Fibroblast of lung (primary cell): ENCODE data around the gene NXN. TPM values are rescaled to one million over a fixed set of nuclear protein-coding genes. Genes with fewer than 3 reads are reported as not detected.

Source experiments
- DNase-seq, 2 donors: peaks; one replicate each; pipeline versions ENCODE4 v3.0.0 to v3.0.0-alpha.2; 2010; ENCODE audit warnings: low read depth in 2 of 2
- H2AFZ ChIP-seq: 2 replicates; pipeline ENCODE4 v1.5.1; 2012; ENCODE audit warnings: low read length, control low read depth, inconsistent platforms
- H3K27ac ChIP-seq: 2 replicates; pipeline ENCODE4 v1.5.1; 2011; ENCODE audit warnings: low read length, control low read depth; ENCODE audit not compliant: insufficient read depth
- H3K27me3 ChIP-seq: 2 replicates; pipeline ENCODE4 v1.5.1; 2011; ENCODE audit warnings: mild to moderate bottlenecking, low read length; ENCODE audit not compliant: control insufficient read depth, insufficient read depth
- H3K36me3 ChIP-seq: 2 replicates; pipeline ENCODE4 v1.5.1; 2011; ENCODE audit warnings: low read length; ENCODE audit not compliant: control insufficient read depth, insufficient read depth
- H3K4me1 ChIP-seq: 2 replicates; pipeline ENCODE4 v1.5.1; 2011; ENCODE audit warnings: low read length; ENCODE audit not compliant: control insufficient read depth, insufficient read depth; ENCODE audit errors: extremely low read depth
- H3K4me2 ChIP-seq: 2 replicates; pipeline ENCODE4 v1.5.1; 2011; ENCODE audit warnings: low read length, control low read depth; ENCODE audit not compliant: insufficient read depth; ENCODE audit errors: extremely low read depth
- H3K4me3 ChIP-seq, 4 experiments: fragments of 200-600 bp in 1 of 4; sonication (generic) in 1 of 4; replicated peaks in 1 of 4; 2 replicates each; pipeline ENCODE4 v1.5.1; 2011 to 2016; ENCODE audit warnings: low read length in 4 of 4, low read depth in 3 of 4, mild to moderate bottlenecking in 3 of 4, control low read depth in 2 of 4, inconsistent platforms in 1 of 4, mixed read lengths in 1 of 4; ENCODE audit not compliant: insufficient read depth in 1 of 4; ENCODE audit errors: control extremely low read depth in 1 of 4
- H3K79me2 ChIP-seq: 2 replicates; pipeline ENCODE4 v1.5.1; 2012; ENCODE audit warnings: mild to moderate bottlenecking, low read length, inconsistent platforms; ENCODE audit not compliant: control insufficient read depth, insufficient read depth
- H3K9ac ChIP-seq: 2 replicates; pipeline ENCODE4 v1.5.1; 2011; ENCODE audit warnings: mild to moderate bottlenecking, low read length, control low read depth; ENCODE audit not compliant: insufficient read depth
- H3K9me3 ChIP-seq: 2 replicates; pipeline ENCODE4 v1.5.1; 2012; ENCODE audit warnings: low read depth, low read length; ENCODE audit not compliant: control insufficient read depth, insufficient read depth
- H4K20me1 ChIP-seq: 2 replicates; pipeline ENCODE4 v1.5.1; 2011; ENCODE audit warnings: low read length; ENCODE audit not compliant: control insufficient read depth, insufficient read depth; ENCODE audit errors: extremely low read depth
- EZH2 ChIP-seq: IDR thresholded peaks from 2 replicates; pipeline ENCODE4 v1.5.1; 2012; ENCODE audit warnings: low read length, control low read depth, mild to moderate bottlenecking; ENCODE audit errors: missing control alignments
- polyA plus RNA-seq, 2 donors: library from polyadenylated mRNA; depleted of rRNA in 1 of 2; stranded (reverse) in 1 of 2; unstranded in 1 of 2; fragments of >200 nt; gene quantifications; 2 replicates each; pipeline ENCODE4 v1.2.1, GENCODE V29; 2011 to 2012; ENCODE audit warnings: missing spikeins in 1 of 2
- total RNA-seq: library from RNA; depleted of rRNA; stranded (reverse); fragments of >200 nt; gene quantifications from 2 replicates; pipeline ENCODE4 v1.2.1, GENCODE V29; 2014
- TF ChIP-seq, protein P1 (sequence below), 2 donors: IDR thresholded peaks in 1 of 2; conservative IDR thresholded peaks in 1 of 2; 1 replicate in 1 of 2; 2 replicates in 1 of 2; pipeline ENCODE4 v1.5.1; 2011 to 2012; ENCODE audit warnings: low read length in 2 of 2, control low read depth in 1 of 2, inconsistent platforms in 1 of 2, low read depth in 1 of 2, mild to moderate bottlenecking in 1 of 2

The NXN gene
- total and polyA plus RNA-seq, 2 donors (not counting 1 experiment from before 2014, with no cell fraction given), result 38.5 to 53.8 TPM

DNA sequence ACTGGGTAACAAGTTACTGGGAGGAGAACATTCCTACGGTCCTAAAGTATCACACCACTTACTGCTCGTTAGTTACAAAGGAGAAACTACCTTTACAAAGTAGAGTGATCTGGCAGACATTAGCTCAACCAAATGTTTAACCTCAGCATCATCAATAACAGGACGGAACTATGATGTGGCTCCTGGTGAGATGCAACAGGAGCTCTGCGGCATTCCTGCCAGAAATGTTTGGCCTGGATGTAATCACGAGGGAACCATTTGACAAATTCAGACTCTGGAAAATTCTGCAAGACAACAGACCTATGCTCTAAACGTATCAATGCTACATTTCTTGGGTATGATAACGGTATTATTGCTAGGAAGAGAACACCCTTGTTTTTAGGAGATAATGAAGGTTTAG, 117.0 kb downstream of the NXN start:
- Histone ChIP-seq H3K79me2 (no peaks in the 10 kb centered on the region), H3K27ac (no peak overlapping the region), H3K4me3 (no peak overlapping the region), H4K20me1 (no peaks in the 10 kb centered on the region), H3K27me3 (no peaks in the 10 kb centered on the region), H3K9ac (no peak overlapping the region), H3K4me1 (peaks cover 7% of the 10 kb centered on the region), H3K9me3 (no peaks in the 10 kb centered on the region), H3K4me2 (no peak overlapping the region), H2AFZ (no peak overlapping the region), H3K36me3 (no peaks in the 10 kb centered on the region)
- TF ChIP-seq, protein P1, sequence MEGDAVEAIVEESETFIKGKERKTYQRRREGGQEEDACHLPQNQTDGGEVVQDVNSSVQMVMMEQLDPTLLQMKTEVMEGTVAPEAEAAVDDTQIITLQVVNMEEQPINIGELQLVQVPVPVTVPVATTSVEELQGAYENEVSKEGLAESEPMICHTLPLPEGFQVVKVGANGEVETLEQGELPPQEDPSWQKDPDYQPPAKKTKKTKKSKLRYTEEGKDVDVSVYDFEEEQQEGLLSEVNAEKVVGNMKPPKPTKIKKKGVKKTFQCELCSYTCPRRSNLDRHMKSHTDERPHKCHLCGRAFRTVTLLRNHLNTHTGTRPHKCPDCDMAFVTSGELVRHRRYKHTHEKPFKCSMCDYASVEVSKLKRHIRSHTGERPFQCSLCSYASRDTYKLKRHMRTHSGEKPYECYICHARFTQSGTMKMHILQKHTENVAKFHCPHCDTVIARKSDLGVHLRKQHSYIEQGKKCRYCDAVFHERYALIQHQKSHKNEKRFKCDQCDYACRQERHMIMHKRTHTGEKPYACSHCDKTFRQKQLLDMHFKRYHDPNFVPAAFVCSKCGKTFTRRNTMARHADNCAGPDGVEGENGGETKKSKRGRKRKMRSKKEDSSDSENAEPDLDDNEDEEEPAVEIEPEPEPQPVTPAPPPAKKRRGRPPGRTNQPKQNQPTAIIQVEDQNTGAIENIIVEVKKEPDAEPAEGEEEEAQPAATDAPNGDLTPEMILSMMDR (conservative IDR thresholded peaks at IDR 0.05 in 1 of 2, IDR thresholded peaks at IDR 0.05 in 1 of 2; ENCODE audit: low read depth in 1 of 2, low read length in 2 of 2), result no peak
- no peak for TF ChIP-seq EZH2
- DNase-seq, result no peak

DNA sequence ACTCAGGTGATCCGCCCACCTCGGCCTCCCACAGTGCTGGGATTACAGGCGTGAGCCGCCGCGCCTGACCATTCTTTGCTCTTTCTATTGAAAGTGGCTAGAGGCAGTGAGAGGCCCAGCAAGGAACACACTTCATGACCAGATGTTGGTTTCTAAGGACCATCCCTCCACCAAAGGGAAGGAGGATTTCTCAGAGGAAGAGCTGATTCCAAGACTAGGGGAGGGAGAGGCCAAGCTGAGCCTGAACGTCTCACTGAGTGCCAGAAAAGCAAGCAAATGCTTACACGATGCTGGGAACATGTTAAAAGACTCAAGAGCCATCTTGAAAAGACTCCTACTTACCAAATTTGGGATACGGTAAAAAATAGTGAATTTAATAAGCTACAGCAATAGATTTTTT, 118.2 kb downstream of the NXN start:
- no peaks in the 10 kb centered on the region for H3K36me3 ChIP-seq
- no peaks in the 10 kb centered on the region for H3K27me3 ChIP-seq
- TF ChIP-seq EZH2, result no peak
- TF ChIP-seq, protein P1 (conservative IDR thresholded peaks at IDR 0.05 in 1 of 2, IDR thresholded peaks at IDR 0.05 in 1 of 2; ENCODE audit: low read depth in 1 of 2, low read length in 2 of 2), result no peak
- H3K9ac ChIP-seq, result no peak overlapping the region
- no peak overlapping the region for H3K4me2 ChIP-seq
- DNase-seq, result no peak
- no peak overlapping the region for H3K4me3 ChIP-seq
- H3K79me2 ChIP-seq, result no peaks in the 10 kb centered on the region
- no peaks in the 10 kb centered on the region for H4K20me1 ChIP-seq
- no peak overlapping the region for H3K27ac ChIP-seq
- H3K4me1 ChIP-seq, result peaks cover 7% of the 10 kb centered on the region
- no peaks in the 10 kb centered on the region for H3K9me3 ChIP-seq
- no peak overlapping the region for H2AFZ ChIP-seq

DNA sequence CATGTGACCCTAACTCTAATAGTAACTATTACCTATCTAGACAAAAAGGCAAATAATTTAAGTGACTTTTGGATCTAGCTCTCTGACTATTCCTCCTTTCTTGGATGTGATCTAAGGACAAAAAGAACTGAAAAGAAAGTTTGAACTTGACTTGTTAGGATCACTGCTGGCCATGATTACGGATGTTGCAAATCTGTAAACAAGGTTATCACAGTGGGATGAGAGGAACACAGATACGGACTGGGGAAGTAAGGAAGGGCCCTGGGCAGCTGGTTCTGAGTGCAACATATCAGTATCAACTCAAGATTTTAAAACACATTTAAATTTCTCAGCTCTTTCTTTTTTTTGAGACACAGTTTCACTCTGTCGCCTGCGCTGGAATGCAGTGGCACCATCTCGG, 118.8 kb downstream of the NXN start:
- Histone ChIP-seq H3K36me3 (no peaks in the 10 kb centered on the region), H3K27me3 (no peaks in the 10 kb centered on the region), H3K4me3 (no peak overlapping the region), H3K27ac (no peak overlapping the region), H4K20me1 (no peaks in the 10 kb centered on the region), H3K4me1 (peaks cover 7% of the 10 kb centered on the region), H2AFZ (no peak overlapping the region), H3K79me2 (no peaks in the 10 kb centered on the region), H3K9ac (no peak overlapping the region), H3K9me3 (no peaks in the 10 kb centered on the region), H3K4me2 (no peak overlapping the region)
- no peak for TF ChIP-seq EZH2
- TF ChIP-seq, protein P1 (conservative IDR thresholded peaks at IDR 0.05 in 1 of 2, IDR thresholded peaks at IDR 0.05 in 1 of 2; ENCODE audit: low read depth in 1 of 2, low read length in 2 of 2), result no peak
- DNase-seq, result no peak
